Measurements from ENCODE around the gene IL36G.

DNA sequence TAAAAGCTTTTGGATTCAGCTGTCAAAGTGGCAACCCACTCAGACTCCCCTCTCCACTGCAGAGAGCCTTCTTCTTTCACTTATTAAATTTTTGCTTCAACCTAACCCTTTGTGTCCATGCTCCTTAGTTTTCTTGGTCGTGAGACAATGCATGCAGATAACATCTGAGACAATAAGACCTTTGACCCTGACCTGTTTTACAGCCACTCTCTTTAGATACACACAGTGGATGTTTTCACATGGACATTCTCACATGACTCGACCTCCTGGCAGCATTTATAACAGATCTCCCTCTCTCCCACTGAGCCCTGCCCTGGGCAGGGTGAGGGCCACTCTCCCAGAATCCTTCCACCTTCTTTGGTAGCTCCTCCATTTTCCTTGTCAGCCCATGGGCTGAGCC is 30.4 kb upstream of the IL36G start:
- TF ChIP-seq POLR2A (IDR thresholded peaks at IDR 0.05; ENCODE audit: low read depth, low read length) (no peak), SPI1 (IDR thresholded peaks at IDR 0.05; ENCODE audit: low read depth, low read length) (no peak), POLR2AphosphoS5 (IDR thresholded peaks at IDR 0.05; ENCODE audit: low read depth, low read length) (no peak), TAF1 (IDR thresholded peaks at IDR 0.05; ENCODE audit: low read depth, low read length) (no peak), PAX5 (IDR thresholded peaks at IDR 0.05; ENCODE audit: insufficient read depth, low read length, severe bottlenecking) (no peak)
